ENCODE measurements around the gene KSR1.
"Not testable (repeated sequence)": the region's sequence is repeated elsewhere in the genome, so short reads cannot be mapped to it uniquely, and the experiment has no call there.

KSR1 gene

GRCh38 chr17:27455236-27455913, 873 bp upstream of the KSR1 start:
- no peak for DNase-seq

DNA sequence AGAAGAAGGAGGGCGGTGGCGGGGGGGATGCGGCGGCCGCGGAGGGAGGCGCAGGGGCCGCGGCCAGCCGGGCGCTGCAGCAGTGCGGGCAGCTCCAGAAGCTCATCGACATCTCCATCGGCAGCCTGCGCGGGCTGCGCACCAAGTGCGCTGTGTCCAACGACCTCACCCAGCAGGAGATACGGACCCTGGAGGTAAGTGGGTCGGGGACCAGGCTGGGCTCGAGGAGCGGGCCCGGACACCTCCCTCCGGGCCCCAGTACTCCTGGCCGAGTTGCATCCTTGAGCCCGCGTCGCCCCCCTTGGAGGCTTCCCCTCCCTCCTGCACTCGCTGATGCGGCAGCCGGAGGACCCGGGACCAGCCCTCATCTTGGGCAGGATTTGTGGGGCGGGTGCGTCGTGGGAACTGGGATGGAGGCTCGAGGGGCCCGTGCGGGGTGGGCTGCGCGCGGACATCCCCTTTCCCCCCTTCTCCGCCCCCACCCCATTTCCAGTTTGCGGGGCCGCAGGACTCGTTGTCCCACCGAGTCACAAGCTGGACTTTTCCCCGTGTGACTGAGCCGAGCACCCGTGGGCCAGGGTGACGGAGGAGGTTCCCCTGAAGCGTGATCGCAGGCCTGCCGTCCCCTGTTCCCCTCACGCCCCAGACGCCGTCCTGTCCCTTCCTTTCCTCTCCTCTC, 572 bp downstream of the KSR1 start:
- no peak for DNase-seq

- no peak for DNase-seq
These were observed 1.1 kb downstream of the KSR1 start for GRCh38 chr17:27457360-27457715.

- no peak for DNase-seq
These were observed 1.7 kb downstream of the KSR1 start for GRCh38 chr17:27457731-27458523.

DNA sequence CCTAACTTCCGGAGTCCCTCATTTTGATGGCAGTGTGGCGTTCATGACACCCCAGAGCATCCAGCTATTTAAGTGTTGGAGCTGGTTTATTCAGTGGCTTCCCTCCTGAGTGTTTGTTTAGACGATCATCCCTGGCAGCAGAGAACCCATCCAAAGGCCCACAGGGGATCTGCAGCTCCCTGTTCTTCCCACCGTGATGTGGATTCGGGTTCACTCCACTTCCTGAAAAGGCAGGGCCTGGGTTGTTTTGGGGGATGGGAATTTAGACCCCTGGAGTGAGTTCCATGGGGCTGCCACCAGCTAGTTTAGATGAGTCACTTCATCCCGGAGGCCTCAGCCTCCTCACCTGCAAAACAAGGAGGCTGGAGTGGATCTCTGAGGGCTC, 2.3 kb downstream of the KSR1 start:
- no peak for DNase-seq

DNA sequence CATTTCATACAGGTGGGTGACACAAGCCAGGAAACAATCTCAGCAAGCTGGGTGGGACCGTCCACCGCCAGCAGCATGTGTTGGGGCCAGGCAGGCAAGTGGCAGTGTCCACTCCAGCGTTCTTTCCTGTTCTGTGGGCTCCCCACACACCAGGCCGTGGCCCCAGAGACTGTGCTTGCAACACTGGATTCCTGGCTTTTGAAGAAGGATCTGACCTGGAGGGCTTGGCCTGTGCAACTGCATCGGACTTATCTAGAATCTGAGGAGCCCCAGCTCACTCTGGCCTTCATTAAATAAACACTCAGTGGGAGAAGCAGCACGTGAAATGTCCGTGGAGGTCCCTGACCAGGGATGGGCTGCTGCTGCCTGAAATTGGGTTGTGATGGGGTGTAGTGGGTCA, 3.2 kb downstream of the KSR1 start:
- no peak for DNase-seq

DNA sequence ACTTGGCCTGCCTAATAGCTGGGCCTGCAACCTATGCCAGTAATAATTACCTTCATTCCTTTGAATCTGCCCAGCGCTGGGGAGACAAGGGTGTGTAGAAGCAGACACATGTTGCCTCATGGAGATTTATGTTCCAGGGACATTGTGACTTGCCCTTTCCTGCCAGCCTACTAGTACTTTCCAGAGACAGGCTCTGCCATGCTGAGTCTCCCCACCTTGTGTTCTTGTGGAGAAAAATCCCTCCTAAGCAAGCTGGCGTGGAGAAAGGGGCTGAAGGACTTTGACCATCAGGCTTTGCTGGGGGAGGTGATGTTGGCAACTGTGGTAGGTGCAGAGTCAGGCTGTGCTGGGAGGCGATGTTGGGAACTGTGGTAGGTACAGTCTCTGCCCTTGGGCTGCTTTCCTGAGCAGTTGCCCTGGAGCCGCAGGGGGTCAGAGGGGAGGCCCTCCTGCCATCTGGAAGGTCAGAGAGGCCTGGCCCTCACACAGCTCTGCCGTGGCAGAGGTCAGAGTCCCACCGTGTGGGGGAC, 4.0 kb downstream of the KSR1 start:
- DNase-seq: no peak

GRCh38 chr17:27461192-27461859, 5.1 kb downstream of the KSR1 start:
- DNase-seq: no peak

GRCh38 chr17:27462149-27462548, 5.9 kb downstream of the KSR1 start:
- DNase-seq: no peak

GRCh38 chr17:27462714-27463113, 6.5 kb downstream of the KSR1 start:
- no peak for DNase-seq

- DNase-seq: no peak
These were observed 7.0 kb downstream of the KSR1 start for GRCh38 chr17:27463235-27463677.

DNA sequence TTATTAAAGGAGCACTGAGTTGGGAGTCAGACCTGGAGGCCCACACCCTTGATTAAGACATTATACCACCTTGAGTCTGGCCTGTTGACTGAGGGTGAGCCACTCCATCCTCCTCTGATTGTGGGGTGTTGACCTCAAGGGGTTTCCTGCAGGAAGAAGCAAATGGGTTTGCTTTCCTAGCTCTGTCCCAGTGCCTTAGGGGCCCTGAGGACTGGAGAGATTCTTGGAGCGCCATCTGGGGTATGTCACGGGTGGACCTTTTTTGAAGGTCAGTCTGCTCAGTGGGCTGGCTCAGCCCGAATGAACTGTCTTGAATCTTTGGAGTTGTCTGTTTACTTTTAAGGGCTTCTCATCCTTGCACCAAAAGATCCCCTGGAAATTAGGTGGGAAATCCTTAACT, 7.8 kb downstream of the KSR1 start:
- DNase-seq: not testable (repeated sequence)

GRCh38 chr17:27464431-27464830, 8.2 kb downstream of the KSR1 start:
- DNase-seq: no peak

DNA sequence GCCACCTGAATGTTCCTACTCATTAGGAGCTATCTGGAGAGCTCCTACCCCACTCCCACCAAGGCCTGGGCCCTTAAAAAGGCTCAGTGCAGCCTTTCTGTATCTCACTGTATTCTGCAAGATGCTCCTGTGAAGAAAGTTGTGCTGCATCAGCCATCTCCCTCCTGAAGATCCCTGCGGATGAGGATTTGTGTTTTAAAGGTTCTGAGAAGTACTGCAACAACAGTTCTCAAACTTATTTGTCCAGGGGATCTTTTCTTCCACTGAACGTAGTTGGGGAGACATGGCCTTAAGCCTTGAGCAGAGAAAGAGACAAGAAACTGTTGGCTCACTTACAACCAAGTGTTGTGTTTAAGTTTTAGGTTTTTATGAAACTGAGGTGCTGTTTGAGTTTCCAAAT, 9.6 kb downstream of the KSR1 start:
- DNase-seq: not testable (repeated sequence)

- DNase-seq: no peak
These were observed 10.1 kb downstream of the KSR1 start for GRCh38 chr17:27466376-27466742.

GRCh38 chr17:27466743-27467375, 10.6 kb downstream of the KSR1 start:
- peak; percentile 49 for DNase-seq

DNA sequence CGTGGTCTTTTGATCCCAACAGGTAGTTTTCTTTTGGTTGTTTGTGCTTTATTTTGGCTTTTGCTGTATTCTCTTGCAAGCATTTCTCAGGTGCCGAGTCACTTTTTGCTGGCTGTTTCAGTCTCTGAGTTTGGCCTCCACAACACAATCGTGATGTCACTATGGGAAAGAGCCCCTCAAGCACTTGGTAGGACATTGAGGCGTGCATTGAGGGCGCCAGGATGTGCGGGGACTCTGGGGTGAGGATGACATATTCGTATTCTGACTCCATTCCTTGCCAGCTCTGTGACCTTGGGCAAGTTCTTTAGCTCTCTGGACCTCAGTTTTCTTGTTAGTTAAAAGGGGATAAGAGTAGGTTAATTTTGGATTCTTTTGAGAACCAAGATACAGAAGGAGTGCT, 13.0 kb downstream of the KSR1 start:
- DNase-seq: no peak

DNA sequence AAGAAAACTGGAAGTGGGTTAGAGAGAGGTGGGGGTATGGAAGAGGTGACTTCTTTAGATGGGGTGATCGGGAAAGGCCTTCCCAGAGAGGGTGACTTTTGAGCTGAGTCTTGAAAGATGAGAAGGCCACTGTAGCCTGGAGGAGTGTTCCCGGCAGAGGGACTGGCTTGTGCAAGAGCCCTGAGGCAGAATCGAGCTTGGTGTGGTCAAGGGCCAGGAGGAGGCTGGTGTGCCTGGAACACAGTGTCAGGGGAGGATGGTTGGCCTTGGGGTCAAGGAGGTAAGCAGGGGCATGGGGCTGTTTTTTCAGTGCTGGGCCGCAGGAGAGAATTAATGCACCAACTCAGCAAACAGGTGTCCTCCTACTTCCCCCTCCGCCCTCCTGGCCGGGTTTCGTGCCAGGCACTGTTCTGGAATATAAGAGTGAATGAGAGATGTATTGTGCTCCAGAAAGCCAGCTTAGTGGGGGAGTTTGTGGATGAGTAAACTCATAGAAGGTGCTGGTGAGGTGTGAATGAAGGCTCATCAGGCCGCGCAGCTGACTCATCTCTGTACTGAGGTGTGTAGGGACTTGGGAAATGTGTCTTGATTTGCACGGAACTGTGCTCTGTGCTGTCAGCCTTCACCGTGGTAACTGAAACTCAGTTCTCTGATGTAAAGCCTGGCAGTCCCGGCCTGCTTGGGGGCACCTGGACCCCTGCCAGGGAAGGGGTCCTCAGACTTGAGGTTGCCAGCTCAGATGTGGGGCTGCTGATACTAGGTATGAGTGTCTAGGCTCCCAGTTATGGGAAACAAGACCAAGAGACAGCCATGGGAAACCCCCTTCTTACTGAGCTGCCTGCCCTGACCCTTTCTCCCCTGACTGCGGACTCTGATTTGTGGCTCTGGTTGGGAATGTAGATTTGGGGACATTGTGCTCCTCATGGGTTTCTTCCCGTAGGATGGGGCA, 15.3 kb downstream of the KSR1 start:
- peak; percentile 72 for DNase-seq

GRCh38 chr17:27473190-27473747, 17.0 kb downstream of the KSR1 start:
- no peak for DNase-seq

- DNase-seq: peak; percentile 85
These were observed 17.7 kb downstream of the KSR1 start for GRCh38 chr17:27473748-27474609.

Measured in CD4-positive, alpha-beta T cell treated with Interleukin-17A for 1 hour (primary cell).